DMS153 (cell line): ENCODE measurements around the gene BTBD18.
"Not testable (repeated sequence)": the region's sequence is repeated elsewhere in the genome, so short reads cannot be mapped to it uniquely, and the experiment has no call there.

ENCODE experiments used
- DNase-seq: peaks from one replicate; lab custom pipeline; 2025; lab: John Stamatoyannopoulos, UW

The BTBD18 gene

DNA sequence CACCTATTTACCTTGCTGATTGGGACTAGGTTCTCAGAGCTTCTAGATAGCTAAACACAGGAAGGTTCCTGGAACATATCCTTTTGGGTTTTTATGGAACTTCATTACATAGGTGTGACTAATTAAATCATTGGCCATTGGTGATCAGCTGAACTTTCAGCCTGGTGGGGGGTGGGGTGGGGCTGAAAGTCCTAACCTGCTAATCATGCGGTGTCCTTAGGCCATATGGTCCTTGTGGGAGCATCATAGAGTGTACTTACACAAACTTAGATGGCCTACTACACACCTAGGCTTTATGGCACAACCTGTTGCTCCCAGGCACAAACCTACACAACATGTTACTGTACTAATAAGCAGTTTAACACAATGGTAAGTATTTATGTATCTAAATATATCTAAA is 19.0 kb downstream of the BTBD18 start:
- no peak for DNase-seq

DNA sequence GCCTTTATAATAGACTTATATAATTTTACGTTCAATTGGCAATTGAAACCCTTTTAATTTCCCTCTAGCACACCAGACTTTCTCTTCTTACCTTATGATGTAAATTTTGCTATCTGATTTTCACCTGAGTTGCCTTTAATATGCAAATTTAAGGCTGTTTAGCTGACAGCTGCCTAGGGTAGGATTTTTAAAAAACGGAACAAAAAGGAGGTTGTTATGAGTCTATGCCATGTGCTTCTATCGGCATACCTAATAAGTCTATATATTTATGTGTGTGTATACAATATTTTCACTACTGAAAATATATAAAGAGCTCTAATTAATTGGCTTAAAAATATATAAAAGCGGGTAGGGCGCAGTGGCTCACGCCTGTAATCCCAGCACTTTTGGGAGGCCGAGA is 22.1 kb downstream of the BTBD18 start:
- DNase-seq, result no peak

DNA sequence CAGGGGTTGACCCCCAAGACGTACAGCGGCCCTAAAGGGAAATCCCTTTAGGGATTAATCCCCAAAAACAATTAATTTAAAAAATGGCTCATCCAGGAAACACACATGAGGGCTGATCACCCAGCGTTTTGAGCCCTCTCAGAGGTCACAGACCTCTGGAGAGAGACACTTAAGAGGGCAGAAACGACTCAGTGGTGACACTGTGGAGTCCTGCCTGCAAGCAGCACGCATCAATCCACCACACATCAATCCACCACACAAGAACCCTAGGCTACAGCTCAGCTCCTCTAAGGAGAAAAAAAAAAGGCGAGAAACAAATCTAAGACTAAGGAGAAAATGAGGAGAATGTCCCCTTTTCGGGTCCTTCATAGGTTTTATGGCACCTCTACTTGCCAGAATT is 22.8 kb downstream of the BTBD18 start:
- no peak for DNase-seq

GRCh38 chr11:57727185-57727584 is 24.4 kb downstream of the BTBD18 start:
- DNase-seq, result no peak

DNA sequence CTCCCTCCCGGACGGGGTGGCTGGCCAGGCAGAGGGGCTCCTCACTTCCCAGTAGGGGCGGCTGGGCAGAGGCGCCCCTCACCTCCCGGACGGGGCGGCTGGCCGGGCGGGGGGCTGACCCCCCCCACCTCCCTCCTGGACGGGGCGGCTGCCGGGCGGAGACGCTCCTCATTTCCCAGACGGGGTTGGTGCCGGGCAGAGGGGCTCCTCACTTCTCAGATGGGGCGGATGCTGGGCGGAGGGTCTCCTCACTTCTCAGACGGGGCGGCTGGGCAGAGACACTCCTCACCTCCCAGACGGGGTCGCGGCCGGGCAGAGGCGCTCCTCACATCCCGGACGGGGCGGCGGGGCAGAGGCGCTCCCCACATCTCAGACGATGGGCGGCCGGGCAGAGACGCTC is 34.9 kb downstream of the BTBD18 start:
- not testable (repeated sequence) for DNase-seq

DNA sequence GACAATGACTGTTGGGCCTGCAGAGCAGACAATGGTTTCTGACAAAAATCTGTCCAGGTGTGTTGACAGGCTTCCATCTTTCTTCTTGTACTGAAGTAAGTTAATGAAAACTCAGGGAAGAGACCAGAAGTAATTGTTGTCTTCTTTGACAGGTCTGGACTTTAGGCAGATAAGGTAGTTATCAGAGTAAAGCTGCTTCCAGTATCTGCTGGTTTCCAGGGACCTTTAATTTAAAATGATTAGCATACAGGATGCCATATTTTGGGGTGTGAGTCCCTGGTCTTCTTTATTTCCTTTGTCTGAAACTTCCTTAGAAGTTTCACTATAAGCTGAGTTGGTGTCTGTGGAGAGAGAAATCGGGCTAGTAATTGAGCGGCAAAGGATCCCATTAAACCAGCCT is 37.8 kb downstream of the BTBD18 start:
- no peak for DNase-seq

- DNase-seq, result peak; percentile 100
Measured at GRCh38 chr11:57712256-57713150, 39.1 kb downstream of the BTBD18 start, which contains the start of gene TMX2. Gene TMX2 (plus strand): TSS chr11:57712593. CDS start chr11:57712619, 26 bp downstream.

DNA sequence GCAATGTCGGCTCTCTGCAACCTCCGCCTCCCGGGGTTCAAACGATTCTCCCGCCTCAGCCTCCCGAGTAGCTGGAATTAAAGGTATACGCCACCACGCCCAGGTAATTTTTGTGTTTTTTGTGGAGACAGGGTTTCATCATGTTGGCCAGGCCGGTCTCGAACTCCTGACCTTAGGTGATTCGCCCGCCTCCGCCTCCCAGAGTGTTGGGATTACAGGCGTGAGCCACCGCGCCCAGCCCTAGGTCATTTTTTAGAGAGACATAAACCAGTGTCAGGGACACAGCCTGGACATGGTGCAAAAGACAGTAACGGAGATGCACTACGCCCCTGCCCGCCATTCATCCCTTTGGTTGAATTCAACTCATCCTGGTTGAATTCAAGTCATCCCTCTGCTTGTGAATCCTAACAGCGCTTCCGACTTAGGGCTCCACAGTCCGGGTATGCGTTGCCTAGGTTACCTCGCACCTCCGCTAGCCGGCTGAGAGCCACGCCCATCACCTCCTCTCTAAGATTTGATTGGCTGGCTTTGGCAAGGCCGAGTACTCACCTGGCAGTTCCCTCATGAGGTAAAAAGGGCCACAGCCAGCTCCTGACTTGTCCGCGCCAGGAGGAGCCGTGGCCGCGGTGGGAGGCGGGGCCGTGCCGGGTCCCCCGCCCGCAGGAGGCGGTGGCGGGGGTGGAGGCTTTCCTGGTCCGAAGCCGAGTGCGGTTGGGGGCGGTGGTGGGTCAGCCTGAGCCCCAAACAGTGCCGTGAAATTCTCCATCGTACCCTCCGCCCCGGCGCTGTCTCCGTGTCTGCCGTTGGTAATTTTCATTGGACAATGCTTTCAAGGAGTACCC is 40.0 kb downstream of the BTBD18 start, which contains the start of gene MED19:
TSS of gene MED19 (minus strand) at position 802 of the 842 bp plus-strand sequence. CDS start at position 766, 36 bp downstream.
- peak; percentile 91 for DNase-seq

- DNase-seq, result no peak
Measured at GRCh38 chr11:57709802-57710367, 41.7 kb downstream of the BTBD18 start.

DNA sequence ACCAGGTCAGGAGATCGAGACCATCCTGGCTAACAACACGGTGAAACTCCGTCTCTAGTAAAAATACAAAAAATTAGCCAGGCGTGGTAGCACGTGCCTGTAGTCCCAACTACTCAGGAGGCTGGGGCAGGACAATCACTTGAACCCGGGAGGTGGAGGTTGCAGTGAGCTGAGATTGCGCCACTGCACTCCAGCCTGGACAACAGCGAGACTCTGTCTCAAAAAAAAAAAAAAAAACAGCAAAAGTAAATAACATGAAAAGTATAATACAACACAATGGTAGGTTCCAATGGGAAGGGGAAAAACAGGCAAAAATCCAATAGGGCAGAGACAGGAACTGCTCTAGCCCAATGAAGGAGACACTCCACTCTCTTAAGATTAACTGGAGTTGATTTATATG is 46.2 kb downstream of the BTBD18 start:
- DNase-seq, result not testable (repeated sequence)

DNA sequence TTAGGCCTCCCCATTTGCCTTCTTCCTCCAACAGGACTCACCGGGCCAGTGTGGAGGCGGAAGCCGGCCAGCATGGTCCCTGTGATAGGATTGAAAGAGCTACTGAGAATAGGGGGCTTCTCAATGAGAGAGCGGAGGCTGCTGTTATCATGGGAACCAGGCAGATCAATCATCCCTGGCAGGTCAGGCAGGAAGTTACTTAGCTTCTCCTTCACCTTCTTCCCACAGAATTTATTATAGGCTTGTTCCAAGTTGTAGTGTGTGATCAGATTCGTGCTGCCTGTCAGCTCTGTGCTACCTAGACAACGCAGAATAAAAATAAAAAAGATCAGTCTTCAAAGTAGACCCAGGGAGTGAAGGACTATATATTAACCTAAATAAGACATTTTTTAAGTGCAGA is 46.7 kb downstream of the BTBD18 start:
- no peak for DNase-seq

DNA sequence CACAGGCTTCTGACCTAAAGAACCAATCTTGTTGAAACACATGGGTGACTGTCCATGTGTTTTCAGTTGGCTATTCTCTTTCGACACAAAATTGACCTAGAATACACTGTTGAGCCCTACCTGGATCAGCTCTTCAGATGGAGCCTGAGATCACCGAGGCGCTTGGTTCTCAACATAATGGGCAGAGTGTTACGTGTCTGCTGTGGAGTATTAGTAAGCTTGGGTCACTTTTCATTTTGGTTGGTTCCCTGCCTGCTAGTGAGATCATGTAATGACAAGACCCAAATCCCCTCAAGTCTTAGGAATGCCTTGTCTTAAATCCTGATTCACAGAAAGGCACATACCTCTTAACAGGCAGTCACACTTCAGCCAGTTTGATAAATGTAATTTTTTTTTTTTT is 48.3 kb downstream of the BTBD18 start:
- no peak for DNase-seq

- no peak for DNase-seq
Measured at GRCh38 chr11:57700425-57700824, 51.2 kb downstream of the BTBD18 start.

GRCh38 chr11:57699813-57700212 is 51.8 kb downstream of the BTBD18 start:
- DNase-seq, result no peak

- no peak for DNase-seq
Measured at GRCh38 chr11:57698843-57699365, 52.7 kb downstream of the BTBD18 start.
